ENCODE measurements around the gene MTHFD1L.
"Not testable (repeated sequence)": the region's sequence is repeated elsewhere in the genome, so short reads cannot be mapped to it uniquely, and the experiment has no call there.

Gene MTHFD1L

DNA sequence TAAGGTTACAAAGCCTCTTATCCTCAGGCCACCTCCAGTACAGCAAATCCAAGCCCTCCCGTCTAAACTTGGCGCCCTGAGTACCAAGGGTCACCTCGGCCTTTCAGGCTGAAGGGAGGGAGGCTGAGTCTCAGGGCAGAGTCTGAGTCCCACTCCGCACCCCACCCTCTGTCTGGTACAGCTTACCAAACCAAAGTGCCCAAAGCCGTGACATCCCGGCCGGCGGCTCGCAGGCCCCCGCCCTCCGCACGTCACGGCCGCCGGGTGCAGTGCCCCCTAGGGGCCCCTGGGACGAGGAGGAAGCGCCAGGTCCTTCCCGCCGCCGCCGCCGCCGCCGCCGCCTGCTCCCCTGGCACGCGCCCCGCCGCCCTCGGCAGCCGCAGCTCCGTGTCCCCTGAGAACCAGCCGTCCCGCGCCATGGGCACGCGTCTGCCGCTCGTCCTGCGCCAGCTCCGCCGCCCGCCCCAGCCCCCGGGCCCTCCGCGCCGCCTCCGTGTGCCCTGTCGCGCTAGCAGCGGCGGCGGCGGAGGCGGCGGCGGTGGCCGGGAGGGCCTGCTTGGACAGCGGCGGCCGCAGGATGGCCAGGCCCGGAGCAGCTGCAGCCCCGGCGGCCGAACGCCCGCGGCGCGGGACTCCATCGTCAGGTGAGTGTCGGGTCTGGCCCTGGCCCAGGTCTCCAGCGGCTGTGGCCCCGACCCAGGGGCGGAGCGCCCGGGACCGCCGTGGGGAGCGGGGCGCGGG lies at the start of gene MTHFD1L:
Gene MTHFD1L, plus strand, starts transcription at position 297 of the 741 bp plus-strand sequence. Its CDS starts 121 bp downstream, at position 418.
- in situ Hi-C loops (cut with HindIII; ENCODE audit: low sequenced_read_pairs): no loop called here

GRCh38 chr6:150816554-150816953 lies 48.9 kb upstream of the MTHFD1L start:
- in situ Hi-C loops (cut with HindIII; ENCODE audit: low sequenced_read_pairs): not testable (repeated sequence)

- in situ Hi-C loops (cut with HindIII; ENCODE audit: low sequenced_read_pairs): no loop called here
These were observed 42.6 kb upstream of the MTHFD1L start for GRCh38 chr6:150822932-150823331.

- in situ Hi-C loops (cut with HindIII; ENCODE audit: low sequenced_read_pairs): no loop called here
These were observed 38.7 kb upstream of the MTHFD1L start for GRCh38 chr6:150826788-150827187.

GRCh38 chr6:150828107-150828506 lies 37.4 kb upstream of the MTHFD1L start:
- in situ Hi-C loops (cut with HindIII; ENCODE audit: low sequenced_read_pairs): not testable (repeated sequence)

GRCh38 chr6:150830439-150831165 lies 34.9 kb upstream of the MTHFD1L start:
- in situ Hi-C loops (cut with HindIII; ENCODE audit: low sequenced_read_pairs): no loop called here

GRCh38 chr6:150831577-150831976 lies 33.9 kb upstream of the MTHFD1L start:
- in situ Hi-C loops (cut with HindIII; ENCODE audit: low sequenced_read_pairs): no loop called here

DNA sequence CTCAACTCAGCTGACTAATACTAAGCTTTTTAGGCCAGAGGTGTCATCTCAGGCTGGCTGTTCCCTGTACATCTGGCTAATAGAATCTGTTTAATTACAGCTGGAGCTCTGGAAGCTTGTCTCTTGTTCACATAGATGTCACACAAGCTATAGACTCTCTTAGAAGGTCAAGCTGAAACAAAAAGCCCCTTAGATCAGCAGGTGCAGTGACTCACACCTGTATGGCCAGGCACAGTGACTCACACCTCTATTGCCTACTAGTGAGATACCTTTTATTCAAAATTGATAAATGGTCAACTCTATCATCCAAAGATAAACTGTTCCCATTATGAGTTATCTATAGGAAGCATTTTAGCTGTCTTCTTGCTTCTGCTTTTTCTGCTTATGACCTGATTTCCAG lies 29.9 kb upstream of the MTHFD1L start:
- in situ Hi-C loops (cut with HindIII; ENCODE audit: low sequenced_read_pairs): no loop called here

DNA sequence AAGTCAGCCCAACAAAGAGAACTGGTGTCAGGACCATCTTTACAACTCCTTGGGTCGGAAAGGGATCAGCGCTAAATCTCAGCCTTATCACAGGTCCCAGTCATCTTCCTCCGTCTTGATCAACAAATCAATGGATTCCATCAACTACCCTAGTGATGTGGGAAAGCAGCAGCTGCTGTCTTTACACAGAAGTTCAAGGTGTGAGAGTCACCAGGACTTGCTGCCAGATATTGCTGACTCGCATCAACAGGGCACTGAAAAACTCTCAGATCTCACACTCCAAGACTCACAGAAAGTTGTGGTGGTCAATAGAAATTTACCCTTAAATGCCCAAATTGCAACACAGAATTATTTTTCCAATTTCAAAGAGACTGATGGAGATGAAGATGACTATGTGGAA lies 25.3 kb upstream of the MTHFD1L start:
- in situ Hi-C loops (cut with HindIII; ENCODE audit: low sequenced_read_pairs): no loop called here

GRCh38 chr6:150841189-150841588 lies 24.3 kb upstream of the MTHFD1L start:
- in situ Hi-C loops (cut with HindIII; ENCODE audit: low sequenced_read_pairs): no loop called here

- in situ Hi-C loops (cut with HindIII; ENCODE audit: low sequenced_read_pairs): no loop called here
These were observed 23.8 kb upstream of the MTHFD1L start for GRCh38 chr6:150841697-150842096.

DNA sequence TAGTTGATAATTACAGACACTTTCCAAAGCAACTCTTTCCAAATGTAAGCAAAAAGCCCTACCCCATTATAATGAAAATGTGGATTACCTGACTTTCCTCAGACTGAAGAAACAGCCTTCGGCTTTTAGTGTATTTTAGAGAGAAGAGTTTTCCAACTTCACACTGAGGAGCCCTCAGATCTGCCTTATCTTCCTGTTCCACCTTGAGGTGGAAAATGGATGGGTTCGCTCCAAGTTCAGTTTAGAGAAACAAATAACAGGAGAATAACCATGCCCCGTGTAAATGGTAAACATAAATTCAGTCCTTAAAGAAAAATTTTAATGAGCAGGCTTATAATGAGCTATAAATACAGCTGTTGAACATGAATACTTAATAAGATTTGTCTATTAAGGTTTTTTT lies 21.1 kb upstream of the MTHFD1L start:
- in situ Hi-C loops (cut with HindIII; ENCODE audit: low sequenced_read_pairs): no loop called here

DNA sequence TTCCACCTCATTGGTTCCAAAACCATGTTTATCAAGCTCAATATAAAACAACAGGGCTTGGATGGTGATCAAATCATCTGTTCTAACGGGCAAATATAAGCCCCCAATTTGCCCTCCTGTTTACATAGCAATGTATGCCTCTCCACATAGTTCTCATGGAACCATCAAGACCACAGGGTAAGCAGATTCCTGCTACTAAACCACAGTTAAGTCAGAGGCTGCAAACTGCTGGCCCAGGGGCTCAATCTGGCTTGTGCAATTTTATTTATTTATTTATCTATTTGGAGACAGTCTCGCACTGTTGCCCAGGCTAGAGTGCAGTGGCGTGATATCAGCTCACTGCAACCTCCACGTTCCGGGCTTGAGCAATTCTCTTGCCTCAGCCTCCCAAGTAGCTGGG lies 18.9 kb upstream of the MTHFD1L start:
- in situ Hi-C loops (cut with HindIII; ENCODE audit: low sequenced_read_pairs): no loop called here

DNA sequence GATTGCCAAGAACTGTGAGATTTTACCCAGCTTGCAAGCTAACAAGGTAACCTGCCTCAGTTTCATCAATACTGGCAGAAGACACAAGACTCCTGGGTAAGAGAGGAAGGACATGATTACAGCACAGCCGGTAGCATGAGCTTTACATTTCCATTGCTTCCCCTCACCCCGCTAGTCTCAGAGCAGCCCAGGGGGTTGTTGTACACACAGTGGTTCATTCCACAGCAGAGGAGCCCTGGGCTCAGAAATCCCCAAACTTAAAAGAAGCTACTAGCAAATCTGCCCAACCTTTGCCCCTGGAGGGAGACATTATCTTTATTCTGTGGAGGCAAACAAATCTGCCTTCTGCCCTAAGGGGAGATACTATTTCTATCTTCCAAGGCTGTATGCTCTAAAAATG lies 17.1 kb upstream of the MTHFD1L start:
- in situ Hi-C loops (cut with HindIII; ENCODE audit: low sequenced_read_pairs): no loop called here

DNA sequence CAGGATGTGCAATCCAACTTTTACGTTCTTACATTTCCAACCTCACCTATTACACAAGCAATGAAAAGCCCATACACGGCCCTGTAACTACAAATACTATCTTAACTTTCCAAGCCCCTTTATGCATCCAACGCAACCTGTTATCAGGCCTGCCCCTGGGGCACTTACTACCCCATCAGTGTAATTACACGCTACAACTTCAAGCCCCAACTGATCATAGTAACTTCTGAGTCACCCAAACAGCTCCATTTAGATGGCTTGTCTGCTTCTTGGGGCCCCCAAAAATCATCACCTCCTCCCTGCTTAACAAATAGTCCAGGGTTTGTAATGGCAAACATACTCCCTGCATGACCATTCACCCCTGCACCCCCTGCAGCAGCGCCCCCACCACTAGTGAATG lies 11.1 kb upstream of the MTHFD1L start:
- in situ Hi-C loops (cut with HindIII; ENCODE audit: low sequenced_read_pairs): not testable (repeated sequence)

- in situ Hi-C loops (cut with HindIII; ENCODE audit: low sequenced_read_pairs): not testable (repeated sequence)
These were observed 10.3 kb upstream of the MTHFD1L start for GRCh38 chr6:150855171-150855570.

DNA sequence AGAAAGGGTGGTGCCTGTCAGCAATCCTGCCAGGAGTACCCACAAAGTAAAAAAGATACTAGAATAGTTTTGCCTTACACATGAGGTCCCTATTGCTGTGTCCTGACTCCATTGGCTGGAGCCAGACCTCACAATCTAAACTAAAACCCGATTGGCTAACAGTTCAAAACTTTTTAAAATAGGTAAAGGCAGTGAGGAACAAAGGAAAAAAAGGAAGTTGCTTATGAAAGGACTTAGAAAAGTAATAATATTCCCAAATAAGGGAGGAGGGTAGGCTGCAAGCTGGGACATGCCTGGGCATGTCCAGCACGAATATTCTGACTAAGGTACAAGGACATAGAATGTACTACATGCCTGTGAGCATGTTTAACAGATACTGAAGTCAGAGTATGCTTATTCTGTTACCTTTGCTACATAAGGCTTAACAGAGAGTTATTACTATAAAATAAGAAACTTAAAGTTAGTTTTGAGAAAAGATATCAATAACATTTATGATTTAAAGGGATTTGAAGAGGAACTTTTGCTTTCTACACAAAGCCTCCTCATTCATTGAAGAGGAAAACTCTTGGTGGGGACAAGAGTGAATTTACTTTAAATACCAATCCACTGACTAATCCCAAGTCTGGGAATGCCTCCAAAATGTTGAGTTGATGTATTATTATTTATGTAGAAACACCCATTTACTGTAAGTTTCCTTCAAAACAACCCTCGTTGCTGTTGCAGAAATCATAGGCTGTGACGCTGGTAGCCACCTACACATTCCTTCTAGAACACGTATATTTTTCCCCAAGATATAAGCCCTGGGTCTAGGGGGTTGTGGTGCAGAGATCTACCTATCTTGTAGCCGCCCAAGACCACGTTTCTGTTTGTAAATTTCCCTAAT lies 8.2 kb upstream of the MTHFD1L start:
- in situ Hi-C loops (cut with HindIII; ENCODE audit: low sequenced_read_pairs): no loop called here

GRCh38 chr6:150857945-150858308 lies 7.6 kb upstream of the MTHFD1L start:
- in situ Hi-C loops (cut with HindIII; ENCODE audit: low sequenced_read_pairs): no loop called here

GRCh38 chr6:150861448-150862168 lies 3.9 kb upstream of the MTHFD1L start:
- in situ Hi-C loops (cut with HindIII; ENCODE audit: low sequenced_read_pairs): not testable (repeated sequence)

GRCh38 chr6:150863213-150863928 lies 2.1 kb upstream of the MTHFD1L start:
- in situ Hi-C loops (cut with HindIII; ENCODE audit: low sequenced_read_pairs): no loop called here
